ENCODE results near the gene PRKAR1B.
A peak's percentile ranks its signal among the peaks of the same experiment; 100 is the strongest.

Gene PRKAR1B

DNA sequence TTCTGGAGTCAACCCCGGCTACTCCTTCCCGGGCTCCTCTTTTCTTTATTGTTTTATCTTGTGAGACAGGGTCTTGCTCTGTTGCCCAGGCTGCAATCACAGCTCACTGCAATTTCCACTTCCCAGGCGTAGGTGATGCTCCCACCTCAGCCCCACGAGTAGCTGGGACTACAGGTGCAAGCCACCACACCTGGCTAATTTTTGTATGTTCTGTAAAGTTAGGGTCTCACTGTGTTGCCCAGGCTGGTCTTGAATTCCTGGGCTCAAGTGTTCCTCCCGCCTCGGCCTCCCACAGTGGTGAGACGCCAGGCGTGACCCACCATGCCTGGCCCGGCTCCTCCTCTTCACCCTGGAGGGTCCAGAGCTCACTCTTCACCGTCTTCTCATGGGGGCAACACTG is 192.1 kb downstream of the PRKAR1B start:
- ChIA-PET POLR2A (ENCODE audit: low non-redundant PET) (no interaction called here), CTCF (no interaction called here)
- TF ChIP-seq, protein P1, sequence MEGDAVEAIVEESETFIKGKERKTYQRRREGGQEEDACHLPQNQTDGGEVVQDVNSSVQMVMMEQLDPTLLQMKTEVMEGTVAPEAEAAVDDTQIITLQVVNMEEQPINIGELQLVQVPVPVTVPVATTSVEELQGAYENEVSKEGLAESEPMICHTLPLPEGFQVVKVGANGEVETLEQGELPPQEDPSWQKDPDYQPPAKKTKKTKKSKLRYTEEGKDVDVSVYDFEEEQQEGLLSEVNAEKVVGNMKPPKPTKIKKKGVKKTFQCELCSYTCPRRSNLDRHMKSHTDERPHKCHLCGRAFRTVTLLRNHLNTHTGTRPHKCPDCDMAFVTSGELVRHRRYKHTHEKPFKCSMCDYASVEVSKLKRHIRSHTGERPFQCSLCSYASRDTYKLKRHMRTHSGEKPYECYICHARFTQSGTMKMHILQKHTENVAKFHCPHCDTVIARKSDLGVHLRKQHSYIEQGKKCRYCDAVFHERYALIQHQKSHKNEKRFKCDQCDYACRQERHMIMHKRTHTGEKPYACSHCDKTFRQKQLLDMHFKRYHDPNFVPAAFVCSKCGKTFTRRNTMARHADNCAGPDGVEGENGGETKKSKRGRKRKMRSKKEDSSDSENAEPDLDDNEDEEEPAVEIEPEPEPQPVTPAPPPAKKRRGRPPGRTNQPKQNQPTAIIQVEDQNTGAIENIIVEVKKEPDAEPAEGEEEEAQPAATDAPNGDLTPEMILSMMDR (conservative IDR thresholded peaks at IDR 0.05; ENCODE audit: low read depth), result no peak

DNA sequence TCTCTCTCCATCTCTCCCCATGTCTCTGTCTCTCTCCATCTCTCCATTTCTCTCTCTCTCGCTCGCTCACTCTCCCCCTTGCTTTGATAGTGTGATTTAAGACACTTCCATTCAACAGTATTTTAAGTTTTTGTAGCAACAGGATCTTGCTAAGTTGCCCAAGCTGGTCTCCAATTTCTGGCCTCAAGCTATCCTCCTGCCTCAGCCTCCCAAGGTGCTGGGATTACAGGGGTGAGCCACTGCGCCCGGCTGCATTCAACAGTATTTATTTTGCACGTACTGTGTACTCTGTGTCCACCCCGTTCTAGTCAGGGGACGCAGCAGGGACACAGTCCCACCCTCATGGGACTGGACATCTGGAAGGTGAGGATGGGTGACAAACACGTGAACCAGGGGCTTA is 193.0 kb downstream of the PRKAR1B start:
- POLR2A ChIA-PET (ENCODE audit: low non-redundant PET), result no interaction called here
- CTCF ChIA-PET, result no interaction called here
- TF ChIP-seq, protein P1 (conservative IDR thresholded peaks at IDR 0.05; ENCODE audit: low read depth), result no peak
- DNase-seq (ENCODE audit: low spot score), result no peak
- no peak overlapping the region; the same call in 1 of the 2 replicates for H3K27ac ChIP-seq

More for the DNA sequence above, 192.1 kb downstream of the PRKAR1B start:
- no peak for DNase-seq (ENCODE audit: low spot score)
- peak overlapping the region; percentile 4; the same call in 1 of the 2 replicates for H3K27ac ChIP-seq

DNA sequence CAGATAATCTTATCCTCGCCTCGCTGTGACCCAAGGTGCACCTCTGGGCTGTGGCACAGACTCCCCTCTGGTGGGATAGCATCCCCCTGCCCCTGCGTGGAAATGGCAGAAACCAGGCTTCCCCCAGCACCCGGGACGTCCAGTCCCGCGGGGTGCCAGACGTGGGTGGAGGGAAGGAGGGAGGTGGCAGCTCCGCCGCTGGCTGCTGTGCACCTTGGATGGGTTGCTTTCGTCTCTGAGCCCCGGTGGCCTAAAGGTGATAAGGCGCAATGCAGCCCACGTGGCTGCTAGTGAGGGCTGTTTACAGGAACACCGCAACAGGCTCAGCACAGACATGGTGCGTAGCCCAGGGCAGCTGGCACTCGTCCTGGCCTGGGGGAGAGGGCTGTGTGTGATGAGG is 193.8 kb downstream of the PRKAR1B start:
- ChIA-PET CTCF (no interaction called here), POLR2A (ENCODE audit: low non-redundant PET) (no interaction called here)
- no peak for DNase-seq (ENCODE audit: low spot score)
- TF ChIP-seq, protein P1 (conservative IDR thresholded peaks at IDR 0.05; ENCODE audit: low read depth), result no peak
- peak overlapping the region; percentile 17; the same call in 1 of the 2 replicates for H3K27ac ChIP-seq

DNA sequence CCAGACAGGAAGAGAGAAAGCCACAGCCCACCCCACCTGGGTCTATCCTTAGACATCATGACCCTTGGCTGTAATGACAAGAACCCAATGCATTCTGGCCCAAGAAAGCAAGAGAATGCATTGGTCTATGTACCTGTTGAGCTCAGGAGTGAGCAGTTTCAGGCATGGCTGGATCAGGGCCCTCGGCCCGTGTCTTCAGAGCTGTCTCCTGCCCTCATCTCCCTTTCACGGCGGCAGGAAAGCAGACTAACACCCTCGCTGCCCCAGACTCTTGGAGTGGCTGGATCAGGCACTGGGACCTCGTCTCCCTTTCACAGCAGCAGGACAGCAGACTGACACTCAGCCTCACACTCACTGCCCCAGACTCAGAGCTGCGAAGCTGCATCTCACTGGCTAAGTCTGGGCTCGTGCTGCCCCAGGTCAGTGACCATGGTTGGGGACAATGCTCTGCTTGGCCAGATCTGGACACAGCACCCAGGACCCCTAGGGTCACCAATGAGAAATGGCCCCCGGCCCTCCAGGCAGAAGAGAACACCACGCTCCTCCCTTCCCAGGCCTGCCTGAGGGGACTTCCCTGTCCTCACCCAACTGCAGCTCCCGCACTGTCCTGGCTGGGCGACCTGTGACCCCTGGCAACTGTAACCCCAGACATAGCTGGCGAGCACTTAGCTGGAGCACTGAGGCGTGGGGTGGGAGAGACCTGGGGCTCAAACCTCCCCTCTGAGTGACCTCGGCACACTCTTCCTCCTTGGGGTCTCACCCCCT is 194.5 kb downstream of the PRKAR1B start:
- H3K27ac ChIP-seq, result peak overlapping the region; percentile 17; the same call in 1 of the 2 replicates
- POLR2A ChIA-PET (ENCODE audit: low non-redundant PET), result interaction anchor here (0.9 kb wide), 1 partner anchor 81 kb away, joined by 3 read pairs; no protein-coding TSS in a partner anchor
- CTCF ChIA-PET, result interaction anchor here (0.6 to 0.9 kb wide), 2 partner anchors 134 to 457 kb away, joined by 3 to 5 read pairs; no protein-coding TSS in a partner anchor
- TF ChIP-seq, protein P1 (conservative IDR thresholded peaks at IDR 0.05; ENCODE audit: low read depth), result no peak
- DNase-seq (ENCODE audit: low spot score), result no peak

DNA sequence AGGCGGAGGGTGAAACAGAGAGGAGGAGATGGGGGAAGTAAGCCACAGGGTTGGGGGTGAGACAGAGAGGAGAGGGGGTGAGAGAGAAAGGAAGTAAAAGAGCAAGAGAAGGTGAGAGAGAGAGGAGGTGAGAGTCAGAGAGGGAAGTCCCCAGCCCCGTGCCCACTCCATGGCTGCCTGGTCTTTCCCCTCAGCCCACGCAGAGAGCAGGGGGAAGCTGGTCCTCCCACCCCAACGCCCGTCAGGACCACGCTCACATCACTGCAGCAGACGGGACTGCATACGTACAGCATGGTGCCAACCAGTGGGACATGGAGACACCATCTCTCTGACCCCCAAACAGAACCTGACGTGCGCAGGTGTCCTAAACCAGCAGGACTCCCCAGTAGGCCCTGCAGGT is 195.3 kb downstream of the PRKAR1B start:
- no peak overlapping the region for H3K27ac ChIP-seq
- no peak for DNase-seq (ENCODE audit: low spot score)
- ChIA-PET POLR2A (ENCODE audit: low non-redundant PET) (interaction anchor here (0.9 kb wide), 1 partner anchor 82 kb away, joined by 3 read pairs; no protein-coding TSS in a partner anchor), CTCF (interaction anchor here (0.6 kb wide), 1 partner anchor 458 kb away, joined by 5 read pairs; no protein-coding TSS in a partner anchor)
- TF ChIP-seq, protein P1 (conservative IDR thresholded peaks at IDR 0.05; ENCODE audit: low read depth), result no peak

DNA sequence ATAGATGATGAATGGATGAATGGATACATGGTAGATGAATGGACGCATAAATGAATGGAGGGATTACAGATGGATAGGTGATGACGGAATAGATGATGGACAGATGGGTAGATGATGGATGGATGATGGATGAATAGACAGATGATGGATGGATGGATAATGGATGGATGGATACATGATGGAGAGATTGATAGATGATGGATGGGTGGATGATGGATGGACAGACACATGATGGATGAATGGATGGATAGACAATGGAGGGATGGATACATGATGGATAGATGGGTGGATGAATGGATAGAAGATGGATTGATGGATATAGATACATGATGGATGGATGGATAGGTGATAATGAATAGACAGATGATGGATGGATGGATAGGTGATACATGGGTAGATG is 198.6 kb downstream of the PRKAR1B start:
- no peak overlapping the region for H3K27ac ChIP-seq
- TF ChIP-seq, protein P1 (conservative IDR thresholded peaks at IDR 0.05; ENCODE audit: low read depth), result no peak
- DNase-seq (ENCODE audit: low spot score), result no peak
- POLR2A ChIA-PET (ENCODE audit: low non-redundant PET), result no interaction called here
- CTCF ChIA-PET, result no interaction called here

Data from RWPE1 (cell line).